Fibroblast of skin of left biceps (primary cell): ENCODE measurements around the gene ARMC9.
"Not testable (repeated sequence)": the region's sequence is repeated elsewhere in the genome, so short reads cannot be mapped to it uniquely, and the experiment has no call there.

Experiments used
- DNase-seq, 2 experiments: peaks; one replicate each; pipeline ENCODE4 v3.0.0-alpha.2; 2013; ENCODE audit warnings: low read depth in 2 of 2

The ARMC9 gene

DNA sequence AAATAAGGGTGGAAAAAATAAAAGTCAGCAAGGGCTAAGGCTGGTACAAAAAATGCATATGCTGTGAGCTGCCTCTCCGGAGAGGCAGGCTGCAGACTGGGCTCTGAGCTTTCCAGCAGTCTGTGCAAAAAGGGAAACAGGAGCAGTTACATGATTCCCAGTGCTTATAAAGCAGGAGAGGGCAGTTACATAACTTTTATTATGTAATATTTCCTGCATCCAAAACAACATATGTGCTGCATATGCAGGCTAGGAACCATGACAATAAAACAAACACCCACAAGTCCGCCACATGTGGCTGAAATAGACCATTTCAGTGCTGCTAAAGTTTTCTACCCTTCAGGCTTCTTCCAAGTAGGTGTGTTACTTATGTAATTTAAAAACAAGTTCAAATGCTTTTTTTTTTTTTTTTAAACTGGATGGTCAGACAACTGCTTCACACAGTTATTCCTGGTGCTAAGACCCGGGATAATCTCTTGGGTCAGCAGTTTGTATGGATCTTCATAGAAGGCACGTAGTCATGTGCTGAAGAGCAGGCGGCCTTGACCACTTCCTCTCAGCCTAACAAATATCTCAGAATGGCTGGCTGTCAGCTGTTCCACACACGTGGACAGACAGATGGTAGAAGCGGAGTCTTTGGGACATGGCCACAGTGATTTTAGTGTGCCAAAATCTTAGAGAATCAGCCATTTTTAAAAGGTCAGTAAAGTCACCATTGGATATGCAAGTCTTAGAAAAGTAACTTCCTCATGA is 43.5 kb downstream of the ARMC9 start:
- DNase-seq = peak; percentile 20

DNA sequence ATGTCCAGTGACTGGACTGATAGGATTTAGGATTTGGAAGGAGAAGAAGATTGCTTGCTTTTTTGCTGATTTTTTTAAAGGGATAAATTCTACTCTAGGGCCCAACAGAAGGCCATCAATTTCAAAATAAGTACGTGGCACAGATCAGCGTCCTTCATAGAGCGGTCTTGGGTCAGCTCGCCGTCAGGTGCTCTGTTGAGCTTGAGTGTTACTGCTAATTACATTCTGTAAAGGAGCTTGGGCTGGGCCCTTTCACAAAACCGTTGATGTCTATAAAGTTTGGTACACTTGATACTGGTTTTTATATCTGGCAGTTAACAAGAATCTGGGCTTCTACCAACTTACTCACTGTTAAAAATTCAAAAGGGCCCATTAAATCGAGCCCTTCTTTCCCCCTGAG is 45.4 kb downstream of the ARMC9 start:
- DNase-seq = no peak

DNA sequence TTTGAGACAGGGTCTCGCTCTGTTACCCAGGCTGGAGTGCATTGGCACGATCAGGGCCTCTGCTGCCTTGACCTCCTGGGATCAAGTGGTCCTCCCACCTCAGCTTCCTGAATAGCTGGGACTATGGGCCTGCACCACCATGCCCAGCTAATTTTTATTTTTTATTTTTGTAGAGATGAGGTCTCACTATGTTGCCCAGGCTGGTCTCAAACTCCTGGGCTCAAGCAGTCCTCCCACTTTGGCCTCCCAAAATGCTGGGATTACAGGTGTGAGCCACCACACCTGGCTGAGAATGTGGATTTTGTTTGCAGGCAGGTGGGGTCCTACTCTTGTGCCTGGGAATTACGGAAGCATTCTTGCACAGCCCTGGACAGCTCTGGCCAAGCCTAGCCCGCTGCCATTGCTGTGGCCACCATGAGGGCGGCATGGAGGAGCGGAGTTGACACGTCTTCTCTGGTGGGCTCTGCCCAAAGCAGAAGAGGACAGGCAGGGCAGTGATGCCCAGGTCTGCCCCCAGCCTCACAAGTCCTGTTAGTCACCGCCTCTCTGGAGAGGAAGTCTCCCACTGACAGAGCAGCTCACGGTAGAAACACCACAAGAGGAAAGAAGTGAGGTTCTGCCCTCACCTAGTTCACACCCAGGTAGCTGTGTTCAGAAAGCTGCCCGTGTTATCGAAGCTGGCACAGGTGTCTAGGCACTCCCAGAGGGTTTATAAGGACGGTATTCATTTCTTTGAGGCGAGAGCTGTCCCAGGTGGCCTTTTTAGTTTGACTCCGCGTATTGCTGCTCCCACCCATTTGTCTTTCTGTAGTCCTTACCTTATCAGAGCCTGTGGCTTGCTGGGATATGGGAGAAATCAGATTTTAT is 46.2 kb downstream of the ARMC9 start:
- no peak for DNase-seq

DNA sequence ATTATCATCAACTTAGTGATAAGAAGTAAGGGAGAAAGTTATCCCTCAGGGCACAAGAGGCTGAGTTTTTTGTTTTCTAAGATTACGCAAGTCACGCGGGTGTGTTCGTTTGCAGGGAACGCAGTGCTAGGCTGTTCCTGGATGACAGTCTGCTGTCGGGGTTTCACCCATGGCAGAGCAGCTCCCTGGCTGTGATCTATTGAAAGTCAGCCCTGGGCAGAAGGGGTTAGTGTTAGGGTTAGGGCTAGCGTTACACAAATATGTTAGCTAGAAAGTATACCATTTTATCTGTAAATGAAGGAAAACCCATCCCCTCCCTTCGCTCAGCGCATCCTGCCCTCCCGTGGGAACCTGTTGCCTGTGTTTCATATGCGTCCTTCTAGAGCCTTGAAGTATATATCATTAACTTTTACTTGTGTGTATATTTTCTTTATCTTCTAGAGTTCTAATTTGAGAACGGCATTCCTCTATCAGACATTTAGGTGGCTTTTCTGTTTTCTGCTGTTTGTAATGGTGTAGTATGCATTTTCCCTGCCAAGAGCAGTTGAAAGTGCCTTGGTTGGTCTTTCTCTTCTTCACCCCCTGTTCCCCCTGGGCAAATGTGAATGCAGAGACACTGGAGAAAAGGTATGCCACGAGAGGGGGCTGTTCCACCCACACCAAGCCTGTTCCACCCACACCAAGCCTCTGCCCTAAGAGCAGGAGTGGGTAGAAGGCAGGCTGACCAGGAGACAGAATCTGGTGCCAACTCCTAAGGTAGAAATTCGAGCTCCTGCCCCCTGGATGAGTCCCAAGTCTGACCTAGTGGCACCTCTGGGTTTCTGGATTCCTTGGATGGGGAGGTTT is 47.0 kb downstream of the ARMC9 start:
- DNase-seq = no peak

DNA sequence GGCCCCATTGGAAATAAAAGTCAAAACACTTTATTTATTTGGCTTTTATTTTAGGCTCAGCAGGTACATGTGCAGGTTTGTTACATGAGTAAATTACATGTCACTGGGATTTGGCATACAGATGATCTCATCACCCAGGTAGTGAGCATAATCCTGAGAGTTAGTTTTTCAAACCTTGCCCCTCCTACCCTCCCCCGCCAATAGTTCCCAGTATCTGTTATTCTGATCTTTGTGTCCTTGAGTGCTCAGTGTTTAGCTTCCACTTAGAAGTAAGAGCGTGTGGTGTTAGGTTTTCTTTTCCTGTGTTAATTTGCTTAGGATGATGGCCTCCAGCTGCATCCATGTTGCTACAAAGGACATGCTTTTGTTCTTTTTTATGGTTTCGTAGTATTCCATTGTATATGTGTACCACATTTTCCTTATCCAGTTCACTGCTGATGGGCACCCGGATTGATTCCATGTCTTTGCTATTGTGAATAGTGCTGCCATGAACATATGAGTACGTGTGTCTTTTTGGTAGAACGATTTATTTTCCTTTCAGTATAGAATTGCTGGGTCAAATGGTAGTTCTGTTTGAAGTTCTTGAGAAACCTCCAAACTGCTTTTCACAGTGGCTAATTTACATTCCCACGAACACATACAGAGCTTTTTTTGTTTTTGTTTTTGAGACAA is 47.9 kb downstream of the ARMC9 start:
- DNase-seq = no peak

DNA sequence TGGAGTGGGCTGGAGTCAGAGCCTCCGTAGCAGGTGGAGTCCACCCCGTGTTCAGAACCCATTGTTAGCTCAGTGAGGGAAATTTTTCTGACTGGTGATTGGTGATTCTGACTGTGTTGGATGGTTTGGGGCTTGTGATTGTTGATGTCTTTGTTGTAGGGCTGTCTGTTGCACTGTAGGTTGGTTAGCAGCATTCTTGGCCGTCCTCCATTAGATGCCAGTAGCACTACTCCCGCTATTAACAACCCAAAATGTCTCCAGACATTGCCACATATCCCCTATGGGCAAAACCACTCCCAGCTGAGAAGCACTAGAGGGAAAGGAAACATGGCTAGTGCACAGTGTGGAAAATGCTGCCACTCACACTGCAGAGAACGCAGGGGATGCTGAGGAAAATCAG is 51.7 kb downstream of the ARMC9 start:
- no peak for DNase-seq

DNA sequence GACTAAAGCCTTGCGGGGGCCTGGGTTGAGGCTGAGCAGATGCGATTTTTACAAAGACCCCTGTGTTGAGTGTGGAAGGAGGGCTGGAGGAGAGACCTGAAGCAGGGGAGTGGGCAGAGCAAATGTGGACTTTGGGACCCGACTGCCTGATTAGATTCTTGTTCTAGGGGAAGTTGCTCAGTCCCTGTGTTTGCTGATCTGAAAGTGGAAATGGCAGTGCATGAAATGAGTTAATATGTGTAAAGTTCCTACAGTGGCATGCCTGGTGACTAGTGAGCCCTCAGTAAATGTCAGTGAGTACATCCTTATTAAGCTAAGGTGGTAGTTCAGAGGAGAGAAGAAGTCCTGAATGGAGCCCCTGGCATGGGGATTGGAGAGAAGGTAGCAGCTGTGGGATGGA is 52.3 kb downstream of the ARMC9 start:
- DNase-seq = no peak

DNA sequence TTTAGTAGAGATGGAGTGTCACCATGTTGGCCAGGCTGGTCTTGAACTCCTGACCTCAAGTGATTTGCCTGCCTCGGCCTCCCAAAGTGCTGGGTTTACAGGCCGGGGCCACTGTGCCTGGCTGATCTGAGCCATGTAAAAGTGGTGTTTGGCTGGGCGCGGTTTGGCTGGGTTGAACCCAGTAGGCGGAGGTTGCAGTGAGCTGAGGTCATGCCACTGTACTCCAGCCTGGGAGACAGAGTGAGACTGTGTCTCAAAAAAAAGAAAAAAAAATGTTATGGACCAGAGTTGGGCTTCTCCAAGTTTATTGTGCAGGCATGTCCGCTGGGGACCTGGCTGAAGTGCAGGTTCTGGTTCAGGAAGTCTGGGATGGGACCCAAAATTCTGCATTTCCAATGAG is 54.9 kb downstream of the ARMC9 start:
- DNase-seq = not testable (repeated sequence)

DNA sequence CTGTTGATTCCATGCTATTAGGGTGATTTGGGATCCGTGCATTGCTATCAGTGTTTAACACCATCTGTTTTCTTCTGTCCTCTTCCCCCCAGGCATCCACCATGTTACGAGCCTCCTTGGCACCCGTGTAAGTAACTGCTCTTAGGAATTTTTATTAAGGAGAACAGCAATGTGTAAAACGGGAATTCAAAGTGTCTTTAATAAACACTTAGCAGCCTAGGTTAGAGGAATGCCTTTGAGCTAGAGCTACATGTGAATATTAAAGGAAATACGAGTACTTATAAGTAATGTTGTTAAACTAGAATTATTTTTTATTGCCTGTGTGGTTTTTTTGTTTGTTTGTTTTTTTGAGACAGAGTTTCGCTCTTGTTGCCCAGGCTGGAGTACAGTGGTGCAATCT is 58.1 kb downstream of the ARMC9 start:
- no peak for DNase-seq

DNA sequence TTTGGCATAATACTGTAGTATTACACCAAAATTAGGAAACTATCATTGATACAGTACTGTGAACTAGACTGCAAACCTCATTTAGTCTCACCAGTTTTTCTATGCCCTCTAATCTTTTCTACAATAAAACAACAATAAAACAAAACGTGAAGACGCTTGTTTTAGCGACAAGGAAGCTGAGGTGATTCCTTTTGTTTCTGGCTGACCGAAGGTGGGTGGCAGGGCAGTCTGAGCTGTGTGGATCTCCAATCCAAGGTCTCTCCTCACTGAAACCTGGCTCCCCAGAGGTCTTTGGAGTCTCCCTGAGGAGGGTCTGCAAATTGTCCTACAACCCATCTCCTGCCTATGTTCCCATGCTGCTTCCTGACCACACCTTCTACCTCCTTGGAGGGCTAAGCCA is 59.3 kb downstream of the ARMC9 start:
- DNase-seq = no peak

DNA sequence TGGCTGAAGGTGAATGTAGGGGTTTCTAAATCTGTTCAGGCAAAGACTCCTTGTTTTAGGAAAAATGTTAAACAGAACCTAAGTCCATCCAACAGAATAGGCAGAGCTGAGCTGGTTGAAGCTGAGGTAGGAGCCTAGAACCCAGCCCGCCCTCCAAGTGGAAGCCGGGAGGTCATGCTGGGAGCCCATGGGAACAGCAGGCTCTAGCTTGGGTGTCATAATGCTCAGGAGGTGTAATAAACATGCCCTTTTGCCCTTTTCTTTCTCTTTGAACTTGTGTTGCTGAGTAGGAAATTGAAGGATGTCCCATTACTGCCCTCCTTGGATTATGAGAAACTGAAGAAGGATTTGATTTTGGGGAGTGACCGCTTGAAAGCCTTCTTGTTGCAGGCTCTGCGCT is 60.3 kb downstream of the ARMC9 start:
- DNase-seq = no peak

DNA sequence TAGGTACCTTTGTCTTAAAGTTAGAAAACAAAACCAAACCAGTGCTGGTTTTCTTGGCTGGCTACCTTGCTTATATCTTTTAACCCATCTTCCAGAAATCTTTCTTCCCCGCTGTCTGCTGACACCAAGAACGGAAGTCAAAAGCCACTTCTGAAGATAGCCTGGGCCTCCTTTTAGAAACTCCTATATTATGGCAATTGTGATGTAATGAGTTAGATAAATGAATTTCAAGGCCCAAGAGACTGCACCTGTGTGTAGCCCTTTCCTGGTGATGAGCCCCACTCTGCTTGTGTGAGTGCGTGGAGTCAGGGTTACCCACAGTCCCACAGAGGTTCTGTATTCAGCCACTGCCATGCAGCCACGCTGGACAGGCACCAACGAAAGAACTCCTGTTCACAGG is 60.7 kb downstream of the ARMC9 start:
- DNase-seq = no peak

DNA sequence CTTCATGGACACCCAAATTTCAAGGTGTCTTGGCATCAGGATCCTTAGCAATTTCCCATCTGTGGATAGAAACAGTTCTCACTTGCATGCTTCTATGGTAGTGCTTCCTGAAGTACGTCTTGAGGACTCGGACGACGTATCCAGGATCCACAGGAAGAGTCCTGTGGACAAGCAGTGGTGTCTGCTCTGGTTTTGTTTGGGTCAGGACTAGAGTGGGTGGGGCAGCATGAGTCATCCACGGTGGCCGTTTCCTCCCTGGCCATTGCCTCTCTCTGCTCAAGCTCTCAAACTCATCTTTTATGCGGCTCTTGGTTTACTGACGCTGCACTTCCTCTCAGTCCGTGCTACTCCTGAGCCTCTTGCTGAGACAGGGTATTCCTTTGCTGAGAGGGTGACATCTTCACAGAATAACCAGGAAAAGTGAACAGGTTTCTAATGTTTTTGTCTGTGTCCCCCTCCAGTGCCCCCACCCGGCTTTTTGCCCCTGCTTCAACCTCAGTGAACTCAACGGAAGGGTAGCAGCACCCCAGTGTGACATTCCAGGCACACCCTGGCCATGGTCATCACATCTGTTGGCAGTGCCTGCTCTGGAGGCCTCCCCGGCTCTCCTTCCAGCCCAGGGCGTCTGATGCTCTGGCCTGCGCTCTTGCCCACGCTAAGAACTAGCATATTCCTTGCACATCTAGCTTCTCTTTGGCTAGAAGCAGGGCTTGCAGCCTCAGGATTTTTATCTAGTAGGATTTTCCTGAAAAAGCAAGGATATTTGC is 62.2 kb downstream of the ARMC9 start:
- no peak for DNase-seq

DNA sequence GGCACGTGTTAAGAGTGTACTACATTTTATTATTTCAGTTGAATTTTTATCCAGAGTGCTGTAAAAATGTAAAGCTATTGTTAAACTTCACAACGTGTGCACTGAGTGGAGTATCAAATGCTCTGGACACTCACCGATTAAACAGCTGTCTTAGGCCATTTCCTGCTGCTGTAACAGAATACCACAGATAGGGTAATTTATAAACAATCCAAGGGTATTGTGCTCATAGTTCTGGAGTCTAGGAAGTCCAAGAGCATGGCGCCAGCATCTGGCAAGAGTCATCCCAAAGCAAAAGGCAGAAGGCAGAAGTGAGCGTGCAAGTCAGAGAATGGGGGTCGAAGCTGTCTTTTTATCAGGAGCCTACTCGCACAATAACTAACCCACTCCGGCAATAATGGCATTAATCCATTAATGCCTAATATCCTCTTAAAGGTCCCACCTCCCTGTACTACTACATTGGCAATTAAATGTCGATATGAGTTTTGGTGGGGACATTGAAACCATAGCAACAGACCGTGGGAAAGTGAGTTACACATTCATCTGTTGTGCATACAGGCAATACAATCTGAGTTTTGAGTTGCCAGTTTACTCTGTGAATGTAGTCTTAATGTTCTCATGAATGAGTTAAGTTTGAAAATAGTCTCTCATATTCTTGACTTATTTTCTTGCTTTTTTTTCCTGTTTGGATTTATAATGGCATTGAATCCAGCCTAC is 64.8 kb downstream of the ARMC9 start:
- DNase-seq = no peak

DNA sequence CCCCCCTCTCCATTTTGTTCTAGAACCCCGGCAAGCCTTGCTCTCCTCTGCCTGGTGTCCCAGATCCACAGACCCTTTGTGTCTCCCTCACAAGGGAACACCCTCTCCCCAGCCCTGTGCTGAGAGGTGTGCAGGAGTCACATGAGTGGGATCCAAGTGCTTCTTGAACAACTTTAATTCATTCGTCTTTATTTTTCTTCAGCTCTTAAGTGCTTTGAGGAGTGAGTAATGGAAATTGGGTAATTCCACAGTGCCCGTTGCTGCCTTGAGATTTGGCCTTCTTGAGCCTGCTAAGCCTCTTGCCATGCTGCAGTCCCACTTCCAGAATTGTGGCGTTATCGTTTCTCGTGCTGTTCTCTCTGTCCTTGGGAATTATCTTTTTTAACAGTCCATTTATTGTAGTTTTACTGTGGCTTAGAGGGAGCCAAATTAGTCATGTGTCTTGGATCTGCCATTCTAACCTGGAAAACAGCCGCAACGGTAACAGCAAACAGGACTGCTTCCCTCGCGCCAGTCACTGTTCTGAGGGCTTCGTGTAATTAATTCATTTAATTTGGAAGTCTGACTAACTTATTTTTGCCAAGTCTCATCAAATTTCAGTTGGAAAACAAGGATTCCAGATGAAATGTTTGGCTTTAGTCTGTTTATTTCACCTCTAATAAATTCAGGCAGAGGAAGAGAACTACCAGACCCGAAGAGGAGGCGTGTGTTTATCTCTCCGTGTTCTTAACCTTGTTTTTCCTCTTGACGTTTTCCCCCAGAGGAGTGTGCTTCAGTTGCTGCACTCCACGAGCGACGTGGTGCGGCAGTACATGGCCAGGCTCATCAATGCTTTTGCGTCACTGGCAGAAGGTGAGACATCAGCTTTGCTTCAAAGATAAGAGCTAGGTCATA is 72.0 kb downstream of the ARMC9 start:
- no peak for DNase-seq

DNA sequence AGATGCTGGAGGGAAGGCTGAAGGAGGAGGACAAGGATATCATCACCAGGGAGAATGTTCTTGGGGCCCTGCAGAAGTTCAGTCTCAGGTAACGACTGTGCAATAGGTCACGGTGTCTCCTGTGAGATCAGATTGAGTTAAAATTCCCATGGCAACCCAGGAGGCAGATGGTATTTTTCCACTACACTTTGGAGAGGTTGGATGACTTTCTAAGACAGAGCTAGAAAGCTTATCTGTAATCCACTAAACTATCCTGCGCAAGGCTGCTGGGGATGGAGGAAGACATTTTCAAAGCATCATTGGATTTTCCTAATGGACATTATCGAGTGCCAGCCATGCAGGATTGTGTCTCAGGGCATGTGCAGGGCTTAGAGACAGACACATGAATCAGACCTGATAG is 74.6 kb downstream of the ARMC9 start:
- no peak for DNase-seq

DNA sequence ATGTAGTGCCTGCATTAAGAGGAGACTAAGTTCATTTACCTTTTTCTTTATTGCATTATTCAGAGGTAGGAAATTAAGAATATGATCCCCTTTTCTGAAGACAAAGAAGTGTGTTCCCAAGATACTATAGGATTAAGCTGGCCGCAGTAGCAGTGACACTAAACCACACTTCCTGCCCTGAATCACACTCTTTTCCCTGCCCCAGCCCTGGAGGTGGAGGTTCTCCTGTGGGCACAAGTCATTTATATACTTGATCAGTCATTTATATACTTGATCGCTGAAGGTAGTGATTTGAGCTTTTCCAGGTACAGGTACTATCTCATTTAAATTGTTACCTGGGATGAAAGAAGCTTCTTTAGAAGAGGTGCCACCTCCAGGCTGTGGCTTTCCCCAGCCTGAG is 78.6 kb downstream of the ARMC9 start:
- DNase-seq = no peak

DNA sequence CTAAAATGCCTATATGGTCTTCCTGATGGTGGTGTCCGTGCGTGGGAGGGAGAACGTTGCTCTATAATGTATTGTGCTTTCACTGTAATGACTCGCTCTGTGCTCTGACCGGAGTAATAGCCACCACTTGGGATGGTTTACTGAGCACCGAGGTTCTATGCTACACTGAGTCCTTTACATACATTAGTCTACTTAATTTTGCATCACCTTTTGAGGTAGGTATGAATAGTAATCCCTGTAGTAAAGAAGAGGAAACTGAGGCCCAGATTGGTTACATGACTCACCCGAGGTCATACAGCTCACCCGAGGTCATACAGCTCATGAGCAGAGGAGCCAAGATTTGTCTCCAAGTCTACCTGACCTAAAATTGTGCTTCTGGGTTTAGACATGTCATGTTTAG is 79.5 kb downstream of the ARMC9 start:
- DNase-seq = no peak

DNA sequence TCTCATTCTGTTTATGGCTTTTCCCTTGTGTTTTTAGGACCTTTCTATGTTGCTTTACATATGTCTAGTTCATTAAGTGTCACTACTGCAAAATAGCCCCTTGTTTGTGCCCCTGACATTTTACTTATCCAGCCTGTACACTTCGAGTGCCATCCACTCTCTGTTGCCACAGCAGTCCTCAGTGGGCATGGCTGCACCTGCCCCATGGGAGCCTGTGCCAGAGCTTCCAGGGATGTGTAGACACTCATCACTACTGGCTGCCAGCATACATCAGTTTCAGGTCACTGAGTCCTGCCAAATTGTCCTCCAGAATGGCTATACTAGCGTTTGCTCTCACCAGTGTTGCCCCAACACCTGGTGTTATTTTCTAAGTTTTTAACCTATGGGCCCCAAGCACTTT is 80.4 kb downstream of the ARMC9 start:
- no peak for DNase-seq
